ENCODE data around the gene PELO. TPM values are rescaled to one million over a fixed set of nuclear protein-coding genes. Genes with fewer than 3 reads are reported as not detected.

Gene PELO
- total RNA-seq, 1 donor from 2014 or later, result 22.5 TPM

DNA sequence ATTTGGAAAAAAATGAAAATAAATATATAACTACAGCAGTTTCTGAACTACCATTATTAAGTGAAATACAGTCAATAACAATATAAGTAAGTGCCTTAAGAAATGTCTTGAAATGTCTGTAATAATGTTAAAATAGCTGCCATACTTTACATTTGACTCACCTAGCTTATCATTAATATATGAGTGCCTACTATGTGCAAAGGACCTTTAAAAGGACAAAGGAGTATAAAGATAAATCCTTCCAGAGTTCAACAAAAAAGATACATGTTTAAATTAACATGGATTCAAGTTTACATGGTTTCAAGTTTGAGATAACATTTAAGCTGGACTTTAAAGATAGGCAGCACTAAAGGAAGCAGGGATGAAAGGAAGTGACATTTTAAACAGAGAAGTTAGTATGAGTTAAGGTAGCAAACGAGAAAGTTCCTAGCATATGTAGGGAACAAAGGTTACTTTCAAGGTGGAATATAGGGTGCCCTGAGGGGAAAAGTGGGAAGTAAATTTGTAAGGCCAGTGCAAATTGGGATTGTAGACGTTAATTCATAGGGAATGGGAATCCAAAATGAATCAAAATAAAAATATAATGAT is 8.9 kb downstream of the PELO start:
- no peak for DNase-seq
- no peak for ATAC-seq
- intact Hi-C loops (cut with micrococcal nuclease), result no loop called here

DNA sequence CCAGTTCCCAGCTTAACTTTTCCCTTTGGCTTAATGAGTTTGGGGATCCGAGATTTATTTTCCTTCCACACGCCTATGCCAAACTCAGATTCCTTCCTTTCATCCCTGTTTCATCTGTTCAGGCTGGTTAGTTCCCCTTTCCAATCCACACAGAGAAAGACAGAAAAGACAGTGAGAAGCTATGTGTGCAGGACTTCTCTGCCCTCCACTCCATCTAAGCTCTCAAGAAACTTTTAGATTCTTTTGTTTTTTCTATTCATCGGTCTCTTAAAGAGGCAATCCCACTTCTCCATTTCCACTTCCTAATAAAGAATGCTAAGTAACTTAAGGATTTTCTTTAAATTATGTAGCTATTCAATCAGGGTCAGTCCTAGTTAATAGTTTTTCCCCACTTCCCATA is 11.2 kb downstream of the PELO start:
- no peak for DNase-seq
- ATAC-seq, result no peak
- intact Hi-C loops (cut with micrococcal nuclease), result no loop called here

DNA sequence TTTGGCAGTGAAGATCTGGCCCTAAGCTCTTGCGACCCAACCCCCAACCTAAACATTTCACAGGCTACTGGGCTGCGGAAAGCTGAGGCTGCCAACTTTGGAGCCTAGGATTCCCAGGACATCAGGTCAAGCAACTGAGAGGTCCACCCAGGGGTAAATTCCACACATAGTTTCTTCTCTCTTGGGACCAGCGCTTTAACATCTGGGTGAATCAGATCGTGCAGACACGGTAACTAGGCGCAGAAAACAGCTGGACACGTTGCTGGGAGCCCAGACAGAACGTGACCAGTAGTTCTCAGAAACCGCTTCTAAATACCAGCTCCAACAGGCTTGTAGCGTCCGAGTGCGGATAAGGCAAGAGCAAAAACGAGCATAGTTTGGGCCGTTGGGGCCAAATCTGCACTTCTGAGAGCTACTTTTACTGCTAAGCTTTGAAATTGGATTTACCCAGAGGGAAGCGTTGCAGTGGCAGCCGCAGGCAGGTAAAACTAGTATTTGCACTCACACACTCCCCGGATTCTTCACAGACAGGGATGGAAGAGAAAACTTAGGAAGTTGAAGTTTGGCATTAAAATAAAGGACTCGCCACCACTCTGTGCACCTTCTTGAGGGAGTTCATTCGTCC is 11.8 kb downstream of the PELO start:
- ATAC-seq (peak; percentile 47), DNase-seq (peak; percentile 50)
- intact Hi-C loops (cut with micrococcal nuclease), result no loop called here

DNA sequence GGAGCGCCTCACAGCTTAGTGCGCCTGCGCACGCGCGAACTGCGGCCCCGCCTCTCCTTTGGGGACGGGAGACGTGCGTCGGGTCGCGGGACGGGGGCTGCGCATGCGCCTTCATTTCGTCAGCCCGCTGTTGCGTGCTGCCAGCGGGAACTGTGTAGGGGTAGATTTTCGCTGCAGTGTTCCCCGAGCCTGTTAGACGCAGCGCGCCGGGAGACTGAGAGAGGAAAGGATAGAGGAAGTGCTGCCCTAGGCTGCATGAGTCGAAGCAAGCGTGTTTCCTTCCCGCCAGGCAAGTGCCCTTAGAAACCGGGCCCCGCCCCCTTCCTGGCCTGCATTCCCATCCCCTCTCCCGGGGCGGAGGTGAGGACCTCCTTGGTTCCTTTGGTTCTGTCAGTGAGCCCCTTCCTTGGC is 12.3 kb downstream of the PELO start:
- intact Hi-C loops (cut with micrococcal nuclease), result loop anchor here (10.0 kb wide), 1 partner anchor 95 kb away; no protein-coding TSS in a partner anchor
- ATAC-seq, result peak; percentile 96

DNA sequence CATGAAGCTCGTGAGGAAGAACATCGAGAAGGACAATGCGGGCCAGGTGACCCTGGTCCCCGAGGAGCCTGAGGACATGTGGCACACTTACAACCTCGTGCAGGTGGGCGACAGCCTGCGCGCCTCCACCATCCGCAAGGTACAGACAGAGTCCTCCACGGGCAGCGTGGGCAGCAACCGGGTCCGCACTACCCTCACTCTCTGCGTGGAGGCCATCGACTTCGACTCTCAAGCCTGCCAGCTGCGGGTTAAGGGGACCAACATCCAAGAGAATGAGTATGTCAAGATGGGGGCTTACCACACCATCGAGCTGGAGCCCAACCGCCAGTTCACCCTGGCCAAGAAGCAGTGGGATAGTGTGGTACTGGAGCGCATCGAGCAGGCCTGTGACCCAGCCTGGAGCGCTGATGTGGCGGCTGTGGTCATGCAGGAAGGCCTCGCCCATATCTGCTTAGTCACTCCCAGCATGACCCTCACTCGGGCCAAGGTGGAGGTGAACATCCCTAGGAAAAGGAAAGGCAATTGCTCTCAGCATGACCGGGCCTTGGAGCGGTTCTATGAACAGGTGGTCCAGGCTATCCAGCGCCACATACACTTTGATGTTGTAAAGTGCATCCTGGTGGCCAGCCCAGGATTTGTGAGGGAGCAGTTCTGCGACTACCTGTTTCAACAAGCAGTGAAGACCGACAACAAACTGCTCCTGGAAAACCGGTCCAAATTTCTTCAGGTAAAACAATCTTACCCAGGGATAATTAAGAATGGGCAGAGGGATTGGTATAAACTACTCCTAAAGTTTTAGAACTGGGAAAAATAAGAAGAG is 12.9 kb downstream of the PELO start:
- peak; percentile 63 for DNase-seq
- peak; percentile 78 for ATAC-seq
- intact Hi-C loops (cut with micrococcal nuclease), result loop anchor here (10.0 kb wide), 1 partner anchor 94 kb away; no protein-coding TSS in a partner anchor

More for the DNA sequence above, 12.3 kb downstream of the PELO start:
- DNase-seq, result peak; percentile 98

DNA sequence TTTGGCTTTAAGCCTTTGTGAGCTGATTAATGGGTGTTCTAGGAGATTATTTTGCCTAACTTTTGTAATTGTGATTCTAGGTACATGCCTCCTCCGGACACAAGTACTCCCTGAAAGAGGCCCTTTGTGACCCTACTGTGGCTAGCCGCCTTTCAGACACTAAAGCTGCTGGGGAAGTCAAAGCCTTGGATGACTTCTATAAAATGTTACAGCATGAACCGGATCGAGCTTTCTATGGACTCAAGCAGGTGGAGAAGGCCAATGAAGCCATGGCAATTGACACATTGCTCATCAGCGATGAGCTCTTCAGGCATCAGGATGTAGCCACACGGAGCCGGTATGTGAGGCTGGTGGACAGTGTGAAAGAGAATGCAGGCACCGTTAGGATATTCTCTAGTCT is 13.6 kb downstream of the PELO start:
- intact Hi-C loops (cut with micrococcal nuclease), result loop anchor here (10.0 kb wide), 1 partner anchor 93 kb away; no protein-coding TSS in a partner anchor
- ATAC-seq (no peak), DNase-seq (no peak)

DNA sequence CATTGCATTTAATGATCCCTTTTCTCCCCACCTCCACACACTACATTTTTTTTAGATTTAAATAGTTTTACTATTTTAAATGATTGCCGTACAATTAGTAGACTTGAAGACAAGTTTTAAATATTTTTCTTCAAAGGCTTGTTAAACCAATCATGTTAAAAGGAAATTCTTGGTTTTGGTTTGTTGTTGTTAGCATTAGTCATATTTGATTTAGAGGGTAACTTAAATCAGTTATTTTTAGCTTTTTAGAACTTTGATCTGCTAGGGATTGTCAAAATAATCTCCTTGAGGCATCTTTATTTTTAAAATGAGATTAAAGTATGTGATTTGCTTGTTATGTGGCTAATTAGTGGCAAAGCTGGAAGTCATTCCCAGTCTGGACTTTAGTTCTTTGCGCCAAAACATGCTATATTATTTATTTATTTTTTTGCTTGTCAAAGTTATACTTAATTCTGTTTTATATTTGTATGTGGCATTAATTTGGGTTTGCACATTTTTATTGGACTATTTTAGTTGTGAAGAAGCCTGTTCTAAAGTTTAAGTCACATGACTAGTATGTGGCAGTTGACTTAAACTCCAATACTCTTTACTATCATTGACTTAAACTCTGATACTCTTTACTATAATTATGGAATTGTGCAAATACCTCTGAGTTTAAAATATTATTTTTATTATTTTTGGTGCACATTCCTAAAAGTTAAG is 14.7 kb downstream of the PELO start:
- ATAC-seq (no peak), DNase-seq (no peak)
- intact Hi-C loops (cut with micrococcal nuclease), result loop anchor here (10.0 kb wide), 1 partner anchor 92 kb away; no protein-coding TSS in a partner anchor

DNA sequence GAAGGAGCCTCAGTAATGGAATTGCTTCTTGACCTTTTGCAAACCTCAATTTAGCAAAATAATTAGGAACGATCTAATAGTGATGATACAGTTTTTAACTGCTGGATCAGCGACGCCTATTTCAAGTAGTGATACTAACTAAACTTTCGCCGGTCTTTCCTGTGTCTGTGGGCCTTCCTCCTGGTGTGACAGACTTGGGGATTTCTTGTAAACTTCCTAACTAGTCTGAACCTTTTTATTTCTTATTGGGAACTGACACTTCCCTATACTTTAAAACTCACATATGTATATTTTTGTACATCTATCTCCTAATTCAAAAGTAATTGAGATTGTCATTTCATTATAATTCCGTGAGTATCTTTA is 15.2 kb downstream of the PELO start:
- intact Hi-C loops (cut with micrococcal nuclease), result loop anchor here (10.0 kb wide), 1 partner anchor 92 kb away; no protein-coding TSS in a partner anchor
- ATAC-seq (no peak), DNase-seq (no peak)

DNA sequence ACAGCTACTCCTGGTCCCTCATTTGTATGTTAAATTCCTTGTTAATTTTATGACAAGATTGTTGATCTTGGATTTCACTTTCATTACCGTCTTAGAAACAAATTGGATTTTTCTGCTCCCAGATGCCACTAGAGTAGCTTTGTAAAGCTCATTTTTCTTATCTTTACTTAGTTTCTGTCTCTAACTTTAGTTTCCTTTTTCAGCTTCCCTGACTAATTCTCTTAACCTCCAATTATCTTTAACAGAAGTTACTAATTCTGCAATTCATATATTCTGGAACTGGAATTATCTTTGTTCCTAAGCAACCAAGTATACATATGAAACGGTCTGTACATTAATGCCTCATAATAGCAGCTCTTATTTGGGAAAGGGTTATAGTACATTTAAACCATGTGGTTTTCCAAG is 16.7 kb downstream of the PELO start:
- ATAC-seq (no peak), DNase-seq (no peak)
- intact Hi-C loops (cut with micrococcal nuclease), result loop anchor here (10.0 kb wide), 1 partner anchor 90 kb away; no protein-coding TSS in a partner anchor

DNA sequence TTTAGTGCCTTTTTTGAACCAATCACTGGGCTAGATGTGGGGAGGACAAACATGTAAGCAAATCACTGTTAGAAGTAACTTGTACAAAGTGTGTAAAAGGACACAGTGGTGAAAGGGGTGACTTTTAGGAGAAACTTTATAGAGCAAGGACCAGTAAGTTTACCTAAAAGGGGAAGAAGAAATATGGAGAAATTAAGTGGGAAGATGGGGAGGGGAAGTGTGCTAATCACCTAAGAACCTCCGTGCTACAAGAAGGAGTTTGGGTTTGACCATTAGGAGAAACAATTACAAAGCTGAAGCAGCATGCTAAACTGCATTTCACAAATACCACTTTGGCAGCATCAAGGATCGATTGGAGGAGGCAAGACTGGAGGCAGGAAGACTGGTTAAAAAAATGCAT is 17.3 kb downstream of the PELO start:
- no peak for DNase-seq
- intact Hi-C loops (cut with micrococcal nuclease), result loop anchor here (10.0 kb wide), 1 partner anchor 90 kb away; no protein-coding TSS in a partner anchor
- ATAC-seq, result no peak

DNA sequence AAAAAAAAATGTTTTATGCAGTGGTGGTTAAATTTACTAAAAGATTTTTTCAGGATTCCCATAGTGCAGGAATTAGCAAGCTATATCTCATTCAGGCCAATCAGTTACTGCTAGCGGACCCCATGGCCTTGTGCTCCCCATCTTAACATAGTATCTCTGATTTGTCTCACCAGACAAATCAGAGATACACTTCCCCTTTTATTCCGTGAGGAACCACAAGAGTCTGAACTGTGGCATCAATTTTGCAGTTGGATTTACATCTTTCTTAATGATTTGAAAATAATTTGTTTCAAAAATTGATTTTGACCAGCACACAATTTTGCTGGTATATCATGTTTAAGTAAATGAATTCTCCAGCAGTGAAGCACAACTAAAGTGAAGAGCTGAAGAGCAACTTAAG is 17.9 kb downstream of the PELO start:
- ATAC-seq (no peak), DNase-seq (no peak)
- intact Hi-C loops (cut with micrococcal nuclease), result loop anchor here (10.0 kb wide), 1 partner anchor 89 kb away; no protein-coding TSS in a partner anchor

DNA sequence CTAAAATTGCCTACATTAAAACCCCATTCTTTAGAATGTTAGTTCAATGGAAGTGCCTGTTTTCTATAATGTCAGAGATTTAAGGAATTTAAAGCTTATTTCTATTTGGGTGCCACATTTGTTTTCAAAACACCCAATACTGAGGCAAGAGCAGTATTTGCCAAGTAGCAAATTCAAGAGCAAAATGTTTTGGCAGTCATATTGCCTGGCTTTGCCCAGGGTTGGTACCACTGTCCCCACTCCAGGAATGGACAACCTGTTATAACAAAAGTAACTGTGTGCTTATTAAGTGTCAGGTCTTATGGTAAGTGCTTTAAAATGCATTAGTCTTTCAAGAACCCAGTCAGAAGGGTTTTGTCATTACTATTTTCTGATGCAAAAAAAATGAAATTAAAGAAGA is 19.3 kb downstream of the PELO start:
- no peak for DNase-seq
- peak; percentile 38 for ATAC-seq

DNA sequence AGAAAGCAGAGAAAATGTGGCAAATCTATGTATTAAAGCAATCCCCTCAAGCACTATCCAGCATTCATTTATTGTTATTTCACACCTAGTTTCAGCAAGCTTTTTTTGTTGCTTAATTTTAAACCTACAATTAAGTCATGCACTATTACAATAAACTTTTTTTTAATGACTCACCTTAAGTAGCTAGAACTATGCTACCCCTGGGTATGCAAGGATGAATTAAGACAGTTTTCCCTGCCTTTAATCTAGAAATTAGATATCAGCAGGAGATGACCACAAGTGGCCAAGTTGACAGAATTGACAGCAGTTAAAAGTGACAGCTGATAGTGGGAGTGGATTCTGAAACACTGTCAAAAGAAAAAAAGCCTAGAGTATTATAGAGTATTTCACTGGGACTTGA is 20.0 kb downstream of the PELO start:
- ATAC-seq (no peak), DNase-seq (no peak)
- intact Hi-C loops (cut with micrococcal nuclease), result loop anchor here (10.0 kb wide), 1 partner anchor 87 kb away; no protein-coding TSS in a partner anchor

More for the DNA sequence above, 19.3 kb downstream of the PELO start:
- intact Hi-C loops (cut with micrococcal nuclease), result loop anchor here (10.0 kb wide), 1 partner anchor 88 kb away; no protein-coding TSS in a partner anchor

DNA sequence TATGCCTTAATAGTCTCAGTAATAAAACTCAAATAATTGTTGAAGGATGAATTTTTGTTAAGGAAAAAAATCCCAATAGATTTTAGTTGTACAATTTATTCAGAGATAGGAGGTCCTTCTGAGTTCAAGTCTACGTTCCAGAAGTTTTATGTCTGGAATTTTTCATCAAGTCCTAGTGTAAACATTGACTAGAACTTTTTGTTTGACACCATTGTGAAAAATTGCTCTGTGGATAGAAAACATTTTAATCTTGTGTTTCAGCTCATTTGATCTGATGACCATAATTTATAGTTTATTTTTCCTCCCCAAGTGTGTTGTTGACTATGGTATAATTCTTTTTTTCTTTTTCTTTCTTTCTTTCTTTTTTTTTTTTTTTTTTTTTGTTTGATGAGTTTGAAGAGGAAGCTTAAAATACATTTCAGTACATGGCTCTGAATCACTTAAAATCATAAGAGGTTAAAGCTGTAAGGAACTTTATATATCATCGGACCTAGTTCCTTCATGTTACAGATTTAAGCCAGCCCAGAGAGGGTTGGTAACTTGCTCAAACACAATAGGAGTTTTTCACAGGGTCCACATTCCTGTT is 20.7 kb downstream of the PELO start:
- ATAC-seq (no peak), DNase-seq (no peak)
- intact Hi-C loops (cut with micrococcal nuclease), result loop anchor here (10.0 kb wide), 1 partner anchor 86 kb away; no protein-coding TSS in a partner anchor

DNA sequence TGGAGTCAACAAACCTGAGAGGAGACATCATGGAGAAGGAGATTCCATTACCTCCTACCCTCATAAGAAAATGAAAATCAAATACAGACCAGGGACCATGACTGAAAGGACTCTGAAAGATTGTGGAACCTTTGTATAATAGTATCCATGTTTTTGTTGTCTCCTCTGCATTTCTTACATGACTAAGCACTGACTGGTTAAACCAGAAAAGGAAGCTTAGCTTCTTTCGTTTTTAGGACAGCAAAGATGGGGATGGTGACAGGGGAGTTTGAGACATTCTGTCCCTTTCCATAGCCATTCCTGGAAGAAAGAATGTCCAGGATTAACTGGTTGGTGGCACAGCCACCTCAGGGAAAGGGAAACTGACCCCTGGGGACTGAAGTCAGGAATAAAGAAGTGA is 22.2 kb downstream of the PELO start:
- intact Hi-C loops (cut with micrococcal nuclease), result loop anchor here (10.0 kb wide), 1 partner anchor 85 kb away; no protein-coding TSS in a partner anchor
- no peak for ATAC-seq
- DNase-seq, result no peak

DNA sequence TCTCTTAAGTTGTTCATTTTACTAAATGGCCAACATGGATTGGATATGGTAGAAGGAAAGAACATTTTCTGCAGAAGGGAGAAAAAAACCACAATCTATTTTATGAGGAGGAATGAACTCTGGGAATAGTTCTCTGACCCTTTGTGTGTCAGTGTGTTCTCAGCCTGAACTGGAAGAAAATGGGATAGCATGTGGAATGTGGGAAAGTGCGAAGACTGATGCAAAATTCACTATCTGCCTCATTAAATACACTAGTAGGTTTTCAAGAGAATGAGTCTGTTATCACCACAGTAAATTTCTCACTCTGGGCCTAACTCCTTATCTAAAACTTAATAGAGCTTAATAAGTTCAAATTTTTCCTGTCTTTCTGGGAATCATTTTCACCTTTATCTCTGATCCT is 22.7 kb downstream of the PELO start:
- ATAC-seq (no peak), DNase-seq (no peak)

DNA sequence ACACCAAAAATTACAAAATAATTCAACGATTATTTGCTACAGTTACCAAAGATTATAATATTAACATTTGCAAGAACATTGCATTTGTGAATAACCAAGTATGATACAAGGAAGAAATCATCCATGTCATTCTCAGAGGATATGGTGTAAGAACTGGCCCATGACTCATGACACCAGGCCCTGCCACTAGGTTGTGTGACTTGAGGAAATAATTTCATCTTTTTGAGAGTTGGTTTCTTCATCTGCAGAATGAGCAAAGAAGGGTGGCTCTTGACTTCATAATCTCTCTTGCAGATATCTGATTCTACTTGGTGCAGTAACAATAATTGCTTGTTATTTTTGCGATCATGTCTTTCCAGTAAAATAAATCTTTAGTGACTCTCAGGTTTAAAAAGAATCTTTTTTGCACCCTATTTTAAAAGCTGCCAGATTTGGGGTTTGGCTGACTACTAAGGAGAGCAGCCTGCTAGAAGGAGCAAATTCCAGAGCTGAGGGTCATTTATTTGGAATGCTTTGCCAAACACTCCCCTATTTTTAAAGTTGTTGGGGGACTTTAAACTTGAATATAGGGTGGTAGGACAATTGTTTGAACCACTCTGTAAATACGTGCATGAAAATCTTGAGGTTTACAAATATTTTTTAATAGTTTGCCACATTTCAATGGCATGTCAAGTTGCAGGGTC is 23.5 kb downstream of the PELO start:
- ATAC-seq (no peak), DNase-seq (no peak)

More for the DNA sequence above, 22.7 kb downstream of the PELO start:
- intact Hi-C loops (cut with micrococcal nuclease), result no loop called here

More for the DNA sequence above, 23.5 kb downstream of the PELO start:
- intact Hi-C loops (cut with micrococcal nuclease), result no loop called here

Measured in left ventricle myocardium superior (tissue), 1 donor.